ENCODE results near the gene ZFC3H1. TPM values are rescaled to one million over a fixed set of nuclear protein-coding genes. Genes with fewer than 3 reads are reported as not detected.
"Not testable (repeated sequence)": the region's sequence is repeated elsewhere in the genome, so short reads cannot be mapped to it uniquely, and the experiment has no call there.

The ZFC3H1 gene
- polyA plus RNA-seq, 1 donor (not counting 4 experiments of a cell fraction or from before 2014, with no cell fraction given), result 56.3 TPM

DNA sequence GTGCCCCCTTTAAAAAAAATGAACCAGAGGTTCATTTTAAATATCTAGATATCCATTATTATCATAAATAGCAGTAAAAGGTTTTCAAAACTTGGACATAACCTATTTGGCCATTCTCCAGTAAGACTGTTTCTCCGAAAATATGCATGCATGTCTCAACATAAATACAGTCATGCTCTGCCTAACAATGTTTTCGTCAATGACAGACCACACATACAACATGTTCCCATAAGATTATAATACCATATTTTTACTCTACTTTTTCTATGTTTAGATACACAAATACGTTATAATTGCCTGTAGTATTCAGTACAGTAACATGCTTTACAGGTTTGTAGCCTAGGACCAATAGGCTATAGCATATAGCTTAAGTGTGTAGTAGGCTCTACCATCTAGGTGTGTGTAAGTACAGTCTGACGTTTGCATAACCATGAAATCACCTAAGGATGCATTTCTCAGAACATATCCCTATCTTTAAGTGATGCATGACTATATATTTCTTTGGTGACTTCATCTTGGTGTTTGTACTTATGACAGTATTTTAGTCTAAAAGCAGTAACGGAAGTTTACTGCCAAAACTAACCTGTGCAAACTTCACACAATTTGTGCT, 25.4 kb upstream of the ZFC3H1 start:
- peak overlapping the region in 2 of 3 experiments; percentile 43 to 54 for H3K4me3 ChIP-seq (ENCODE audit: control insufficient read depth in 2 of 3, extremely low read depth in 1 of 3, insufficient read depth in 2 of 3, low read depth in 1 of 3, low read length in 3 of 3)
- H3K9ac ChIP-seq (ENCODE audit: control insufficient read depth, extremely low read depth, insufficient read depth, low read length), result peak overlapping the region; percentile 6
- H3K27ac ChIP-seq (ENCODE audit: control insufficient read depth, insufficient read depth, low read length), result peak overlapping the region; percentile 48
- no peaks in the 10 kb centered on the region for H4K20me1 ChIP-seq (ENCODE audit: control insufficient read depth, extremely low read depth, insufficient read depth, low read length)
- DNase-seq (ENCODE audit: low read depth, low spot score) (no peak), FAIRE-seq (no peak)
- H3K36me3 ChIP-seq (ENCODE audit: control insufficient read depth in 2 of 2, extremely low read depth in 1 of 2, insufficient read depth in 2 of 2, low read length in 2 of 2), result no peaks in the 10 kb centered on the region
- no peaks in the 10 kb centered on the region for H3K27me3 ChIP-seq (ENCODE audit: control insufficient read depth, extremely low read depth, insufficient read depth, low read length)
- peak overlapping the region; percentile 69 for H3K4me2 ChIP-seq (ENCODE audit: control insufficient read depth, extremely low read depth, insufficient read depth, low read depth, low read length)
- peak overlapping the region; percentile 14 for H2AFZ ChIP-seq (ENCODE audit: control insufficient read depth, low read length)
- H3K9me3 ChIP-seq (ENCODE audit: control insufficient read depth, low read depth, low read length), result no peaks in the 10 kb centered on the region
- H3K9me1 ChIP-seq (ENCODE audit: control insufficient read depth, extremely low read depth, insufficient read depth, low read length), result no peaks in the 10 kb centered on the region
- peaks cover 36% of the 10 kb centered on the region for H3K4me1 ChIP-seq (ENCODE audit: control insufficient read depth, extremely low read depth, insufficient read depth, low read length)
- dilution Hi-C loops (cut with MboI; ENCODE audit: extremely low pct_ligation_motif_present, low sequenced_read_pairs), result no loop called here
- H3K79me2 ChIP-seq (ENCODE audit: control insufficient read depth, insufficient read depth, low read length), result peaks cover 2% of the 10 kb centered on the region
- TF ChIP-seq, protein P1, sequence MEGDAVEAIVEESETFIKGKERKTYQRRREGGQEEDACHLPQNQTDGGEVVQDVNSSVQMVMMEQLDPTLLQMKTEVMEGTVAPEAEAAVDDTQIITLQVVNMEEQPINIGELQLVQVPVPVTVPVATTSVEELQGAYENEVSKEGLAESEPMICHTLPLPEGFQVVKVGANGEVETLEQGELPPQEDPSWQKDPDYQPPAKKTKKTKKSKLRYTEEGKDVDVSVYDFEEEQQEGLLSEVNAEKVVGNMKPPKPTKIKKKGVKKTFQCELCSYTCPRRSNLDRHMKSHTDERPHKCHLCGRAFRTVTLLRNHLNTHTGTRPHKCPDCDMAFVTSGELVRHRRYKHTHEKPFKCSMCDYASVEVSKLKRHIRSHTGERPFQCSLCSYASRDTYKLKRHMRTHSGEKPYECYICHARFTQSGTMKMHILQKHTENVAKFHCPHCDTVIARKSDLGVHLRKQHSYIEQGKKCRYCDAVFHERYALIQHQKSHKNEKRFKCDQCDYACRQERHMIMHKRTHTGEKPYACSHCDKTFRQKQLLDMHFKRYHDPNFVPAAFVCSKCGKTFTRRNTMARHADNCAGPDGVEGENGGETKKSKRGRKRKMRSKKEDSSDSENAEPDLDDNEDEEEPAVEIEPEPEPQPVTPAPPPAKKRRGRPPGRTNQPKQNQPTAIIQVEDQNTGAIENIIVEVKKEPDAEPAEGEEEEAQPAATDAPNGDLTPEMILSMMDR (optimal IDR thresholded peaks at IDR 0.05 in 1 of 3, IDR thresholded peaks at IDR 0.05 in 1 of 3, conservative IDR thresholded peaks at IDR 0.05 in 1 of 3; ENCODE audit: extremely low read depth in 1 of 3, insufficient read depth in 2 of 3, low read length in 3 of 3), result no peak

DNA sequence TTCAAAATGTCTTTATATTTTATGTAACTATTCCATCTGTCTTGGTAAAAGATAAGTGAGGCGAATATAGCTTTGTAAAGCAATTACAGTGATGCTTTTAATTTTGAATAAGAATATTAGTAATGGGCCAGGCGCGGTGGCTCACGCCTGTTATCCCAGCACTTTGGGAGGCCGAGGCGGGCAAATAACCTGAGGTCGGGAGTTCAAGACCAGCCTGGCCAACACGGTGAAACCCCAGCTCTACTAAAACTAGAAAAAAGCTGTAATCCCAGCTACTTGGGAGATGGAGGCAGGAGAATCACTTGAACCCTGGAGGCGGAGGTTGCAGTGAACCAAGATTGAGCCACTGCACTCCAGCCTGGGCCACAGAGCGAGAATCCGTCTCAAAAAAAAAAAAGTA, 23.5 kb upstream of the ZFC3H1 start:
- Histone ChIP-seq H3K4me1 (ENCODE audit: control insufficient read depth, extremely low read depth, insufficient read depth, low read length) (peaks cover 32% of the 10 kb centered on the region), H2AFZ (ENCODE audit: control insufficient read depth, low read length) (peak overlapping the region; percentile 74), H3K4me3 (ENCODE audit: control insufficient read depth in 2 of 3, extremely low read depth in 1 of 3, insufficient read depth in 2 of 3, low read depth in 1 of 3, low read length in 3 of 3) (peak overlapping the region; percentile 67 to 91 (median 80)), H3K9ac (ENCODE audit: control insufficient read depth, extremely low read depth, insufficient read depth, low read length) (peak overlapping the region; percentile 87), H3K27ac (ENCODE audit: control insufficient read depth, insufficient read depth, low read length) (peak overlapping the region; percentile 90), H3K4me2 (ENCODE audit: control insufficient read depth, extremely low read depth, insufficient read depth, low read depth, low read length) (peak overlapping the region; percentile 69)
- H3K9me3 ChIP-seq (ENCODE audit: control insufficient read depth, low read depth, low read length); H4K20me1 ChIP-seq (ENCODE audit: control insufficient read depth, extremely low read depth, insufficient read depth, low read length); H3K27me3 ChIP-seq (ENCODE audit: control insufficient read depth, extremely low read depth, insufficient read depth, low read length); DNase-seq (ENCODE audit: low read depth, low spot score); H3K79me2 ChIP-seq (ENCODE audit: control insufficient read depth, insufficient read depth, low read length); FAIRE-seq; dilution Hi-C loops (cut with MboI; ENCODE audit: extremely low pct_ligation_motif_present, low sequenced_read_pairs); H3K9me1 ChIP-seq (ENCODE audit: control insufficient read depth, extremely low read depth, insufficient read depth, low read length); H3K36me3 ChIP-seq (ENCODE audit: control insufficient read depth in 2 of 2, extremely low read depth in 1 of 2, insufficient read depth in 2 of 2, low read length in 2 of 2): not testable (repeated sequence)

DNA sequence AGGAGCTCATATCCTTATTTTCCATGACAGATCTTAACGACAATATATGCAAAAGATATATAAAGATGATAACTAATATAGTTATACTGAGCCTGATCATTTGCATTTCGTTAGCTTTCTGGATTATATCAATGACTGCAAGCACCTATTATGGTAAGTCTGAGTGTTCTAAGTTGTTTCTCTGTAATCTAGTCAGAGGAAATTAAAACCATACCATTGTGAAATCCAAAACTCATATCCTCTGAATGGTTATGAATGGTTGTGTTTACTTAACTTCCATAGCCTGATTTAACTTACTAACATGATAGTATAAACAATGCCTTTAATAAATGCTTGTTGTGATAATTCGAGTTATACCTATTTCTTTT, 23.0 kb upstream of the ZFC3H1 start:
- peak overlapping the region; percentile 93 for H2AFZ ChIP-seq (ENCODE audit: control insufficient read depth, low read length)
- TF ChIP-seq, protein P1 (optimal IDR thresholded peaks at IDR 0.05 in 1 of 3, IDR thresholded peaks at IDR 0.05 in 1 of 3, conservative IDR thresholded peaks at IDR 0.05 in 1 of 3; ENCODE audit: extremely low read depth in 1 of 3, insufficient read depth in 2 of 3, low read length in 3 of 3), result no peak
- no peak for TF ChIP-seq EZH2 (IDR thresholded peaks at IDR 0.05; ENCODE audit: low read length)
- peaks cover 2% of the 10 kb centered on the region for H3K79me2 ChIP-seq (ENCODE audit: control insufficient read depth, insufficient read depth, low read length)
- no peaks in the 10 kb centered on the region for H3K36me3 ChIP-seq (ENCODE audit: control insufficient read depth in 2 of 2, extremely low read depth in 1 of 2, insufficient read depth in 2 of 2, low read length in 2 of 2)
- H4K20me1 ChIP-seq (ENCODE audit: control insufficient read depth, extremely low read depth, insufficient read depth, low read length), result no peaks in the 10 kb centered on the region
- peak overlapping the region; percentile 90 for H3K27ac ChIP-seq (ENCODE audit: control insufficient read depth, insufficient read depth, low read length)
- H3K4me1 ChIP-seq (ENCODE audit: control insufficient read depth, extremely low read depth, insufficient read depth, low read length), result peaks cover 32% of the 10 kb centered on the region
- peak overlapping the region; percentile 87 for H3K9ac ChIP-seq (ENCODE audit: control insufficient read depth, extremely low read depth, insufficient read depth, low read length)
- FAIRE-seq, result no peak
- H3K4me3 ChIP-seq (ENCODE audit: control insufficient read depth in 2 of 3, extremely low read depth in 1 of 3, insufficient read depth in 2 of 3, low read depth in 1 of 3, low read length in 3 of 3), result peak overlapping the region; percentile 67 to 91 (median 80)
- no peaks in the 10 kb centered on the region for H3K9me1 ChIP-seq (ENCODE audit: control insufficient read depth, extremely low read depth, insufficient read depth, low read length)
- H3K9me3 ChIP-seq (ENCODE audit: control insufficient read depth, low read depth, low read length), result no peaks in the 10 kb centered on the region
- dilution Hi-C loops (cut with MboI; ENCODE audit: extremely low pct_ligation_motif_present, low sequenced_read_pairs), result no loop called here
- DNase-seq (ENCODE audit: low read depth, low spot score), result no peak
- peak overlapping the region; percentile 69 for H3K4me2 ChIP-seq (ENCODE audit: control insufficient read depth, extremely low read depth, insufficient read depth, low read depth, low read length)
- H3K27me3 ChIP-seq (ENCODE audit: control insufficient read depth, extremely low read depth, insufficient read depth, low read length), result no peaks in the 10 kb centered on the region

Measured in keratinocyte (primary cell).